ENCODE results near the gene PIP4K2A.

DNA sequence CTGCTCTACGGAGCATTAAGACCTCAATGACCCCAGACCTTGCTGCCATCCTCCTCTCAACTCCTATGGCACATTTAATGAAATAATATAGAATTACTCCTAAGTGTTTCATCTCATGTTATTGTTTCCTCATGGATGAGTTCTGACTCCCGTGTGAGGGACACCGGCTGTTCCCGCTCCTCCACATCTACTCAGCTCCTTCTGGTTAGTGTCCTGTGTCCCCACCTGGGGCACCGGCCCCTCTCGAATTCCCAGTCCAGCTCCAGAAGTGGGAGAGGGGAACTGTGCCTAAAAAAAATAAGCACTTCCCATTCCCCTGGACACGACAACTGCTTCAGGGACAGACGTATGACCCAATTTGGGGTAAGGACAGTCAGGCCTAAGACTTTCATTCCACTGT is 58.3 kb downstream of the PIP4K2A start:
- no peak for TF ChIP-seq POLR2AphosphoS5 (IDR thresholded peaks at IDR 0.05)
- TF ChIP-seq CTCF (IDR thresholded peaks at IDR 0.05): no peak
- no peak for TF ChIP-seq EP300 (IDR thresholded peaks at IDR 0.05)

Measured in suprapubic skin (tissue), 4 donors.